ENCODE results near the gene SULF2.

The SULF2 gene

GRCh38 chr20:47773371-47773786, 11.9 kb downstream of the SULF2 start:
- H3K9me3 ChIP-seq (ENCODE audit: control insufficient read depth, insufficient read depth, low read length): no peaks in the 10 kb centered on the region
- no peaks in the 10 kb centered on the region for H3K27me3 ChIP-seq (ENCODE audit: control insufficient read depth, insufficient read depth, low read length)
- H3K36me3 ChIP-seq (ENCODE audit: control insufficient read depth, insufficient read depth, low read length): no peaks in the 10 kb centered on the region
- H3K27ac ChIP-seq (ENCODE audit: low read depth, low read length): no peak overlapping the region
- no peak overlapping the region for H3K4me3 ChIP-seq (ENCODE audit: low read depth, low read length)
- no peak overlapping the region for H3K9ac ChIP-seq (ENCODE audit: low read depth, low read length)
- H3K4me1 ChIP-seq (ENCODE audit: control insufficient read depth, insufficient read depth, low read length): no peaks in the 10 kb centered on the region

GRCh38 chr20:47770935-47771334, 14.3 kb downstream of the SULF2 start:
- no peaks in the 10 kb centered on the region for H3K9me3 ChIP-seq (ENCODE audit: control insufficient read depth, insufficient read depth, low read length)
- H3K27me3 ChIP-seq (ENCODE audit: control insufficient read depth, insufficient read depth, low read length): no peaks in the 10 kb centered on the region
- H3K9ac ChIP-seq (ENCODE audit: low read depth, low read length): no peak overlapping the region
- H3K4me3 ChIP-seq (ENCODE audit: low read depth, low read length): no peak overlapping the region
- H3K36me3 ChIP-seq (ENCODE audit: control insufficient read depth, insufficient read depth, low read length): no peaks in the 10 kb centered on the region
- H3K27ac ChIP-seq (ENCODE audit: low read depth, low read length): no peak overlapping the region
- peaks cover 11% of the 10 kb centered on the region for H3K4me1 ChIP-seq (ENCODE audit: control insufficient read depth, insufficient read depth, low read length)

DNA sequence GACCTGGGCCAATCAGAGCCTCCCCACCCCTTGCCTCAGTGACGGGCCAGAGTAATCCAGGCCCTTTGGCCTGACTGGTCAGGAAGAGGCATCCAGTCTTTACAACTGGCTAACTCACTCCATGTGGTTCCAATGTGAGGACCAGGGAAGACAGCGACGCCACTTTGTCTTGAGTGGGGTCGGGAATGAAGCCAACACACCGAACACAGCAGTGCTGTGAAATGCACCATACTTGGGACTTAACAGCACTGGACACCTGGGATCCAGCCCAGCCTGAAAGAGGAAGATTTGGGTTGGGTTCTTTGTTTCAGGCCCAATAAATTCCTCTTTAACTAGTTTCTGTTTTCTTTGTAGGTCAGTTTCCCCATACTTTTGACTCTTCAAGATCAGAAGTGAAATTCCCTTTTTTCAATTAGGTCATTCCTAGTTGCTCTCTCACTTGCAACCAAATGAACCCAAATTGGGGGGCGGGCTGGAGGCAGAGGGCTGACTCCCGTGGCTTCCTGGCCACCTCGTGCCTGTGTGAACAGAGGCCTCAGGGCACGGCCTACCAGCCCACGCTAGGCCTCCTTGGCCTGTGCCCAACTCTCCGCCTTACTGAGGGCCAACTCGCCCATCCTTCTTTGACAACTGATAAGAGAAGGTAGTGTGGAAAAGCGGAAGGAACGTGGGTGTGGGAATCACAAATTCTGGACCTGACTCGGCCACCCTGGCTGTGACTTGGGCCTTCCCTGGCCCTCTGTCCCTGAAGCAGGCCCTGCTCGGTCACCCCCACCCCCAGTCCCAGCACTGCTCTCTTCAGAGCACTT, 17.1 kb downstream of the SULF2 start:
- no peak overlapping the region for H3K9ac ChIP-seq (ENCODE audit: low read depth, low read length)
- peaks cover 16% of the 10 kb centered on the region for H3K4me1 ChIP-seq (ENCODE audit: control insufficient read depth, insufficient read depth, low read length)
- H3K27ac ChIP-seq (ENCODE audit: low read depth, low read length): no peak overlapping the region
- no peaks in the 10 kb centered on the region for H3K9me3 ChIP-seq (ENCODE audit: control insufficient read depth, insufficient read depth, low read length)
- H3K4me3 ChIP-seq (ENCODE audit: low read depth, low read length): no peak overlapping the region
- no peaks in the 10 kb centered on the region for H3K27me3 ChIP-seq (ENCODE audit: control insufficient read depth, insufficient read depth, low read length)
- no peaks in the 10 kb centered on the region for H3K36me3 ChIP-seq (ENCODE audit: control insufficient read depth, insufficient read depth, low read length)

DNA sequence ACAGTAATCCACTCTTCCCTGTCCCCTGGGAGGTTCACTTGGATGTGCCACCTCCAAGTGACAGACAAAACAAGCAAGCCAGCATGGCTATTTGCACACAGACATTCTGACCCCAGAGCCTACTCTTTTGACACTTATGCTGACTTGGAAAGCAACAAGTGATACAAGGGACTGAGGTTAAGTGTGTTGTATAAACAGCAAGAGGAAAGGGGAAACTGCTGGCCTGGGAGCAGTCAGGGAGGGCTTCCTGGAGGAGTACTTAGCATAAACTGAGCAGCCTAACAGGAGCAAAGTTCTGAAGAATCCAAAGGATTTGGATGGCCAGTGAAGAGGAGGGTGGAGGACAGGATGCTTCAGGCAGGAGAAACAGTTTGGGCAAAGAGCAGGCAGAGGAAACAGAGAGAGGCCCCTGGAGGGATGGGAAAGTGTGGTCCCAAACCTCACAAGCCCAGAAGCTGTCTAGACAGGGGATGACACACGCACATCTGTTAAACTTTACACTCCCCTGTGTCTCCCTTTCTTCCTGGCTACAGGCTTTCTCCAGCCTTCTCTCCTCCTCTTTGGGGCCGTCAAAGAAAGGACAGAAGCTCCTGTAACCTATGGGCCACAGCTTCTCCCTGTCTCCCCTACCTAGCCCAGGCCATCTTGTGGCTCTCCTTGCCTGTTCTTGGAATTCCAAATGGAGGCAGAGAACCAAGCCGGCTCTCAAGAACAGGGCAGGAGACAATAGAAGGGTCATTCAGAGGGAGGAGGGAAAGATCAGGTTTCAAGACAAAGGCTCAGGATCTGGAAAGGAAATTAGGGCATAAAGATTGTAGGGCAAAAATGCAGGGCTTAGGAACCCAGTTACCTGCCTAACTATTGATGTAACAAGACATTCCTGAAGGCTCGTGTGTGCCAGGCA, 19.3 kb downstream of the SULF2 start:
- H3K27ac ChIP-seq (ENCODE audit: low read depth, low read length): peak overlapping the region; percentile 42
- H3K4me1 ChIP-seq (ENCODE audit: control insufficient read depth, insufficient read depth, low read length): peaks cover 16% of the 10 kb centered on the region
- H3K9ac ChIP-seq (ENCODE audit: low read depth, low read length): no peak overlapping the region

GRCh38 chr20:47765271-47765670, 20.0 kb downstream of the SULF2 start:
- H3K4me3 ChIP-seq (ENCODE audit: low read depth, low read length): no peak overlapping the region
- no peak overlapping the region for H3K9ac ChIP-seq (ENCODE audit: low read depth, low read length)
- H3K4me1 ChIP-seq (ENCODE audit: control insufficient read depth, insufficient read depth, low read length): peaks cover 16% of the 10 kb centered on the region
- H3K9me3 ChIP-seq (ENCODE audit: control insufficient read depth, insufficient read depth, low read length): no peaks in the 10 kb centered on the region
- no peaks in the 10 kb centered on the region for H3K36me3 ChIP-seq (ENCODE audit: control insufficient read depth, insufficient read depth, low read length)
- H3K27ac ChIP-seq (ENCODE audit: low read depth, low read length): no peak overlapping the region
- H3K27me3 ChIP-seq (ENCODE audit: control insufficient read depth, insufficient read depth, low read length): no peaks in the 10 kb centered on the region

More for the DNA sequence above, 19.3 kb downstream of the SULF2 start:
- Histone ChIP-seq H3K4me3 (ENCODE audit: low read depth, low read length) (no peak overlapping the region), H3K36me3 (ENCODE audit: control insufficient read depth, insufficient read depth, low read length) (no peaks in the 10 kb centered on the region), H3K27me3 (ENCODE audit: control insufficient read depth, insufficient read depth, low read length) (no peaks in the 10 kb centered on the region), H3K9me3 (ENCODE audit: control insufficient read depth, insufficient read depth, low read length) (no peaks in the 10 kb centered on the region)

DNA sequence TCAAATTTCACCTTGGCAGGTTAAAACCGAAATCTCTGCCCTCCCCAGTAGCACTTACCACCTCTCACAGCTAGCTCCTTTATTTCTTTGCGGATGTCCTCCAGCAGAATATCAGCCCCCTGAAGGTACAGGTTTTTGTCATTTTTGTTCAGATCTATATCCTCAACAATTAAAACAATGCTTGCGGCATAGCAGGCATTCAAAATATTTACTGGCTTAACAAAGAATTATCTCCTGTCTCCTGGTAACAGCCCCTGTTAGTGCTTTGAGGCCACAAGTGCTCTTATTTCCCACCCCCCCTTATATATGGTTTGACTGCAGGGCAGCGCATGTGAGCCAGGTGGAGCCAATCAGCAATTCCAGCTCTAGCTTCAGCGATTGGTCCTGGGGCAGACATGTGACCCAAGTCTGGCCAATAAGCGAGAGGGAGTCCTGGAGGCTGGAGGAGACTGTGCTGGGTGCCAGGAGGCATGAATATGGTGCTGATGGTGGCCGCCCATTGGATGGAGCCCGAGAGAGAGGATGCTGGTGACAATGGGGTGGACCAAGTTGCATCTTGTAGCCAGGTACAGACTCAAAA, 21.0 kb downstream of the SULF2 start:
- Histone ChIP-seq H3K4me3 (ENCODE audit: low read depth, low read length) (no peak overlapping the region), H3K9me3 (ENCODE audit: control insufficient read depth, insufficient read depth, low read length) (no peaks in the 10 kb centered on the region), H3K9ac (ENCODE audit: low read depth, low read length) (no peak overlapping the region), H3K27ac (ENCODE audit: low read depth, low read length) (no peak overlapping the region), H3K4me1 (ENCODE audit: control insufficient read depth, insufficient read depth, low read length) (peaks cover 16% of the 10 kb centered on the region), H3K27me3 (ENCODE audit: control insufficient read depth, insufficient read depth, low read length) (no peaks in the 10 kb centered on the region), H3K36me3 (ENCODE audit: control insufficient read depth, insufficient read depth, low read length) (no peaks in the 10 kb centered on the region)

DNA sequence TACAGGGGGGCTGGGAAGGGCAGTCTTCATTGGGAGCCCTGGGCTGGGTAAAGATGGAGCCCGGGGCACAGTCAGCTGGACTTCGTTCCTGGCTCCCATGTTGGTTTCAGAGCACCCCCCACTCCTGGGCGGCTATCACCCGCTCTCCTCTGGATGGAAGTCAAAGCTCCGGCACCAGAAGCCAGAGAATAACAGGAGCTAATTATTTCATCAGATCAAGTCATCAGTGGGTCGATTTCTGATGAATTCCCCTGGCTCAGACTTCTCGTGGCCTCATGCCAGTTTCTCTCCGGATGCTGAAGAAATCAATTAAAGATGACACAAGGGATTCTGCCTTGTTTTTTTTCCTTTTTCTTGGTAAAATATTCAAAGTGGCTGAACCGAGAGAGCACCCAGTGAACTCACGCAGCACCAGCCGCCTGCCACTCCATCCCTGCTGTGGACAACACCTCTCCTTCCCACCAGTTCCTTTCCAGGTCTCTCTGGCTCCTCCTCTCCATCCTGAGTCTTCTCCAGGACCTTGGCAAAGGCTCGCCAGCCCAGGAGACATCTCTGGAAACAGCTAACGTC, 22.5 kb downstream of the SULF2 start:
- Histone ChIP-seq H3K36me3 (ENCODE audit: control insufficient read depth, insufficient read depth, low read length) (no peaks in the 10 kb centered on the region), H3K9ac (ENCODE audit: low read depth, low read length) (no peak overlapping the region), H3K9me3 (ENCODE audit: control insufficient read depth, insufficient read depth, low read length) (no peaks in the 10 kb centered on the region), H3K27me3 (ENCODE audit: control insufficient read depth, insufficient read depth, low read length) (no peaks in the 10 kb centered on the region), H3K4me1 (ENCODE audit: control insufficient read depth, insufficient read depth, low read length) (peaks cover 16% of the 10 kb centered on the region), H3K4me3 (ENCODE audit: low read depth, low read length) (no peak overlapping the region), H3K27ac (ENCODE audit: low read depth, low read length) (no peak overlapping the region)

GRCh38 chr20:47761482-47762047, 23.7 kb downstream of the SULF2 start:
- Histone ChIP-seq H3K27ac (ENCODE audit: low read depth, low read length) (no peak overlapping the region), H3K36me3 (ENCODE audit: control insufficient read depth, insufficient read depth, low read length) (no peaks in the 10 kb centered on the region), H3K9me3 (ENCODE audit: control insufficient read depth, insufficient read depth, low read length) (no peaks in the 10 kb centered on the region), H3K27me3 (ENCODE audit: control insufficient read depth, insufficient read depth, low read length) (no peaks in the 10 kb centered on the region), H3K4me1 (ENCODE audit: control insufficient read depth, insufficient read depth, low read length) (peaks cover 18% of the 10 kb centered on the region), H3K4me3 (ENCODE audit: low read depth, low read length) (no peak overlapping the region), H3K9ac (ENCODE audit: low read depth, low read length) (no peak overlapping the region)

DNA sequence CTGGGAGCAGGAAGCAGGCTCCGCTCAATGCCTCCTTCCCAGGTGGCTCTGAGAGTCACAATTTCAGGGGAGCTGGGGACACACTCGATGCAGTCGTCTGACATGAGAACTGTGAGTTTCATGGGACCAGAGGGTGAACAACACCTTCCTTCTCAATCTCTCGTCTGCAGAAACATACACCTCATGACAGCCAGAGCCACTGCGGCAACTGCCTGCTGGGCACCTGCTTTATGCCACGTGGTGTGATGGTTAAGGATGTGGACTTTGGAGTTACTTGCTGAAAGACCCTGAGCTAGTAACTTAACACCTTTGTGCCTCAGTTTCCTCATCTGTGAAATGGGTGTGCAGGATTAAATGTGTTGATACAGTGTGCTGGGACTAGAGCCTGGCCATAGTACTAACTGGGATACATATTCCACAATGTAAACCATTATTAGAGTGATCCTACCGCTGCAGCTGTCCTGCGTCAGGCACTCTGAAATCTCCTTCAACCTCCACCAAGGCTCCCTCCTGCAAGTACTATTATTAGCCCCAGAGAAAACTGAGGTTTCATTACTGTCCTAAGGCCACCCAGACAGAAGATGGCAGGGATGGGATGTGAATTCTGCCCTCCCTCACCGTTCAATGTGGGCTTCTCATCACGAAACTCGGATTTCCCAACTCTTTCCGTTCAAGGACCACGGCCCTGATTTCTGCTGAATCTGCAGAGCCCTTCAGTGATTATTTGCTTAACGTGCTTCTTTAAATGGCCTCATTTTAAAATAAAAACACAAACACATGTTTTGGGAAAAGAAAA, 24.4 kb downstream of the SULF2 start:
- Histone ChIP-seq H3K27ac (ENCODE audit: low read depth, low read length) (no peak overlapping the region), H3K9me3 (ENCODE audit: control insufficient read depth, insufficient read depth, low read length) (no peaks in the 10 kb centered on the region), H3K4me3 (ENCODE audit: low read depth, low read length) (no peak overlapping the region), H3K36me3 (ENCODE audit: control insufficient read depth, insufficient read depth, low read length) (no peaks in the 10 kb centered on the region), H3K4me1 (ENCODE audit: control insufficient read depth, insufficient read depth, low read length) (peaks cover 12% of the 10 kb centered on the region), H3K9ac (ENCODE audit: low read depth, low read length) (no peak overlapping the region), H3K27me3 (ENCODE audit: control insufficient read depth, insufficient read depth, low read length) (no peaks in the 10 kb centered on the region)

Data from HUES48 (cell line).